A673 (cell line): ENCODE data around the gene ZNF808.

Experiments used
- CTCF ChIP-seq: fragments of 300-800, 200-600 bp; sonication (generic); conservative IDR thresholded peaks from 2 replicates; pipeline ENCODE4 v1.5.1; 2017; ENCODE audit warnings: low read depth, mild to moderate bottlenecking, antibody characterized with exemption, low read length, moderate library complexity, mixed read lengths
- EZH2 ChIP-seq: fragments of 200-600 bp; sonication (generic); IDR thresholded peaks from 2 replicates; pipeline ENCODE4 v1.6.1; 2017; ENCODE audit warnings: borderline replicate concordance, low read depth, mild to moderate bottlenecking, mixed read lengths, antibody characterized with exemption, low read length; ENCODE audit not compliant: poor library complexity, severe bottlenecking

- TF ChIP-seq CTCF = no peak
- no peak for TF ChIP-seq EZH2
Measured at GRCh38 chr19:52600639-52601024, 73.2 kb downstream of the ZNF808 start.
